PC-3 (cell line): Measurements from ENCODE around the gene LONP1. TPM values are rescaled to one million over a fixed set of nuclear protein-coding genes. Genes with fewer than 3 reads are reported as not detected.
"Not testable (repeated sequence)": the region's sequence is repeated elsewhere in the genome, so short reads cannot be mapped to it uniquely, and the experiment has no call there.

Experiments used
- ATAC-seq: fragments of 200-7000 bp; cut with Tn5 transposase; 2 replicates; pipeline ENCODE4 v1.9.1; 2020; ENCODE audit warnings: mild to moderate bottlenecking, moderate library complexity
- BruUV-seq: library from RNA; stranded (reverse); fragments of 400-500 nt; replicated peaks from 2 replicates; lab custom pipeline; 2021; lab: Mats Ljungman, UMichigan
- CTCF ChIA-PET: fragments of 300-600 bp; sonication (Branson Sonifier 250); formaldehyde crosslinking; loops from one replicate; lab custom pipeline; 2022; ENCODE audit warnings: antibody characterized with exemption; lab: Charles Lee
- POLR2A ChIA-PET: fragments of 300-600 bp; sonication (Branson Sonifier 250); formaldehyde crosslinking; loops from one replicate; lab custom pipeline; 2022; ENCODE audit warnings: antibody characterized with exemption; ENCODE audit not compliant: unreplicated experiment; lab: Charles Lee
- DNase-seq: peaks from one replicate; pipeline ENCODE4 v3.0.0-alpha.2; 2015
- H2AFZ ChIP-seq: fragments of 300-600 bp; sonication (generic); 2 replicates; pipeline ENCODE4 v1.6.0; 2016; ENCODE audit warnings: antibody characterized with exemption, low read length
- H3F3A ChIP-seq: fragments of 300-600 bp; sonication (generic); one replicate; pipeline ENCODE4 v1.6.0; 2017; ENCODE audit warnings: antibody characterized with exemption, low read length, control low read depth, mild to moderate bottlenecking; ENCODE audit not compliant: unreplicated experiment
- H3K27ac ChIP-seq: fragments of 300-600 bp; sonication (generic); 2 replicates; pipeline ENCODE4 v1.5.1; 2016; ENCODE audit warnings: mild to moderate bottlenecking, low read length
- H3K27me3 ChIP-seq: fragments of 300-600 bp; sonication (generic); 2 replicates; pipeline ENCODE4 v1.6.1; 2016; ENCODE audit warnings: low read length, mixed read lengths
- H3K36me3 ChIP-seq: fragments of 300-600 bp; sonication (generic); 2 replicates; pipeline ENCODE4 v1.6.1; 2016; ENCODE audit warnings: low read depth, mixed run types, low read length, mixed read lengths
- H3K4me1 ChIP-seq: fragments of 300-600 bp; sonication (generic); 2 replicates; pipeline ENCODE4 v1.5.1; 2016; ENCODE audit warnings: low read length; ENCODE audit not compliant: insufficient read depth
- H3K4me2 ChIP-seq: fragments of 300-600 bp; sonication (generic); 2 replicates; pipeline ENCODE4 v1.6.0; 2016; ENCODE audit warnings: low read length
- H3K4me3 ChIP-seq: fragments of 300-600 bp; sonication (generic); 2 replicates; pipeline ENCODE4 v1.5.1; 2016; ENCODE audit warnings: mild to moderate bottlenecking, low read length, mixed read lengths
- H3K79me2 ChIP-seq: fragments of 300-600 bp; sonication (generic); 2 replicates; pipeline ENCODE4 v1.6.1; 2017; ENCODE audit warnings: low read length, mixed read lengths
- H3K9ac ChIP-seq: fragments of 300-600 bp; sonication (generic); 2 replicates; pipeline ENCODE4 v1.6.0; 2016; ENCODE audit warnings: mild to moderate bottlenecking, low read length
- H3K9me2 ChIP-seq: fragments of 300-600 bp; sonication (generic); replicated peaks from 2 replicates; pipeline ENCODE4 v1.6.1; 2016; ENCODE audit warnings: mixed run types, low read length, mixed read lengths
- H3K9me3 ChIP-seq: fragments of 300-600 bp; sonication (generic); 2 replicates; pipeline ENCODE4 v1.6.1; 2016; ENCODE audit warnings: low read length, mixed read lengths
- H4K20me1 ChIP-seq: fragments of 300-600 bp; sonication (generic); 2 replicates; pipeline ENCODE4 v1.6.1; 2016; ENCODE audit warnings: low read length, mixed read lengths
- CTCF ChIP-seq: fragments of 300-600 bp; sonication (generic); conservative IDR thresholded peaks from 2 replicates; pipeline ENCODE4 v1.5.1; 2017; ENCODE audit warnings: antibody characterized with exemption, low read depth, mild to moderate bottlenecking, low read length
- EZH2 ChIP-seq: fragments of 300-600 bp; sonication (generic); IDR thresholded peaks from one replicate; pipeline ENCODE4 v1.6.1; 2017; ENCODE audit warnings: antibody characterized with exemption, mild to moderate bottlenecking, low read length; ENCODE audit not compliant: unreplicated experiment
- EZH2phosphoT487 ChIP-seq: fragments of 300-600 bp; sonication (generic); IDR thresholded peaks from 2 replicates; pipeline ENCODE4 v1.6.1; 2018; ENCODE audit warnings: mild to moderate bottlenecking, antibody characterized with exemption, low read length, borderline replicate concordance
- intact Hi-C: fragments of 100-400 bp; cut with micrococcal nuclease; formaldehyde crosslinking; loops from 2 replicates; pipeline ENCODE4 v1.9.0; 2023
- total RNA-seq: library from RNA; depleted of rRNA; stranded (reverse); fragments of >200 nt; gene quantifications from 2 replicates; pipeline ENCODE4 v1.2.3, GENCODE V29; 2014

The LONP1 gene
- total RNA-seq, 1 experiment from 2014 or later = 217 TPM

GRCh38 chr19:5703819-5704818 is 15.8 kb downstream of the LONP1 start:
- Histone ChIP-seq H3K36me3 (peaks cover 57% of the 10 kb centered on the region), H3K27ac (no peak overlapping the region), H3K9ac (no peak overlapping the region), H4K20me1 (no peaks in the 10 kb centered on the region), H3K9me3 (no peaks in the 10 kb centered on the region), H3K27me3 (no peaks in the 10 kb centered on the region), H3K9me2 (no peaks in the 10 kb centered on the region), H3K4me2 (no peak overlapping the region), H3F3A (no peaks in the 10 kb centered on the region), H3K79me2 (no peaks in the 10 kb centered on the region), H3K4me3 (no peak overlapping the region), H2AFZ (no peak overlapping the region), H3K4me1 (0 out of 2 replicates have a peak, but pooled peaks cover 6% of the 10 kb centered on the region)
- ATAC-seq (no peak), DNase-seq (no peak)
- TF ChIP-seq CTCF (no peak), EZH2 (no peak), EZH2phosphoT487 (no peak)
- BruUV-seq = no TSS peak
- ChIA-PET POLR2A (interaction anchor here (0.6 kb wide), 1 partner anchor 90 kb away, joined by 4 read pairs; no protein-coding TSS in a partner anchor), CTCF (no interaction called here)
- intact Hi-C loops = no loop called here

- H3F3A ChIP-seq, H3K9ac ChIP-seq, H3K9me3 ChIP-seq, POLR2A ChIA-PET, H3K4me2 ChIP-seq, BruUV-seq, H3K27me3 ChIP-seq, CTCF ChIA-PET, H3K9me2 ChIP-seq, H4K20me1 ChIP-seq, intact Hi-C loops, H2AFZ ChIP-seq, H3K27ac ChIP-seq, H3K4me3 ChIP-seq, H3K4me1 ChIP-seq, H3K79me2 ChIP-seq, DNase-seq, ATAC-seq: not testable (repeated sequence)
- H3K36me3 ChIP-seq = peaks cover 53% of the 10 kb centered on the region
Observed at GRCh38 chr19:5702053-5702410, 17.9 kb downstream of the LONP1 start.

- intact Hi-C loops = no loop called here
- 0 out of 2 replicates have a peak, but pooled peaks cover 6% of the 10 kb centered on the region for H3K4me1 ChIP-seq
- no peaks in the 10 kb centered on the region for H3K9me3 ChIP-seq
- H3F3A ChIP-seq = no peaks in the 10 kb centered on the region
- H2AFZ ChIP-seq = no peak overlapping the region
- ATAC-seq = no peak
- H3K27ac ChIP-seq = no peak overlapping the region
- ChIA-PET POLR2A (interaction anchor here (0.5 kb wide), 1 partner anchor 41 kb away, joined by 13 read pairs; no protein-coding TSS in a partner anchor), CTCF (no interaction called here)
- peaks cover 46% of the 10 kb centered on the region for H3K36me3 ChIP-seq
- TF ChIP-seq CTCF (no peak), EZH2phosphoT487 (no peak), EZH2 (no peak)
- no peak overlapping the region for H3K9ac ChIP-seq
- no peak overlapping the region for H3K4me2 ChIP-seq
- H3K4me3 ChIP-seq = no peak overlapping the region
- no peaks in the 10 kb centered on the region for H3K9me2 ChIP-seq
- no TSS peak for BruUV-seq
- no peaks in the 10 kb centered on the region for H3K79me2 ChIP-seq
- no peak for DNase-seq
- 0 out of 2 replicates have a peak, but pooled peaks cover 10% of the 10 kb centered on the region for H4K20me1 ChIP-seq
- H3K27me3 ChIP-seq = no peaks in the 10 kb centered on the region
Observed at GRCh38 chr19:5700455-5701092, 19.4 kb downstream of the LONP1 start.
